Smooth muscle cell (in vitro differentiated cells): Measurements from ENCODE around the gene CEBPA. TPM values are rescaled to one million over a fixed set of nuclear protein-coding genes. Genes with fewer than 3 reads are reported as not detected.

Source experiments
- DNase-seq: peaks from one replicate; lab custom pipeline; 2025; ENCODE audit not compliant: unreplicated experiment; lab: John Stamatoyannopoulos, UW
- H2AFZ ChIP-seq: fragments of 200-600 bp; sonication (generic); 2 replicates; pipeline ENCODE4 v1.6.0; 2016; ENCODE audit warnings: antibody characterized with exemption, low read depth, mild to moderate bottlenecking
- H3F3A ChIP-seq: fragments of 200-600 bp; sonication (generic); 2 replicates; pipeline ENCODE4 v1.6.0; 2017; ENCODE audit warnings: antibody characterized with exemption, low read depth
- H3K27ac ChIP-seq: fragments of 200-600 bp; sonication (generic); 2 replicates; pipeline ENCODE4 v1.5.1; 2016; ENCODE audit warnings: low read depth, mild to moderate bottlenecking
- H3K27me3 ChIP-seq: fragments of 200-600 bp; sonication (generic); 2 replicates; pipeline ENCODE4 v1.6.1; 2016; ENCODE audit warnings: low read depth, mild to moderate bottlenecking
- H3K36me3 ChIP-seq: fragments of 200-600 bp; sonication (generic); 2 replicates; pipeline ENCODE4 v1.5.1; 2016; ENCODE audit warnings: low read depth
- H3K4me1 ChIP-seq: fragments of 200-600 bp; sonication (generic); 2 replicates; pipeline ENCODE4 v1.5.1; 2016; ENCODE audit warnings: low read depth
- H3K4me2 ChIP-seq: fragments of 200-600 bp; sonication (generic); 2 replicates; pipeline ENCODE4 v1.6.0; 2016; ENCODE audit warnings: mild to moderate bottlenecking
- H3K4me3 ChIP-seq: fragments of 200-600 bp; sonication (generic); 2 replicates; pipeline ENCODE4 v1.5.1; 2016; ENCODE audit warnings: mild to moderate bottlenecking
- H3K79me2 ChIP-seq: fragments of 200-600 bp; sonication (generic); 2 replicates; pipeline ENCODE4 v1.6.0; 2016; ENCODE audit warnings: low read depth, mild to moderate bottlenecking
- H3K9ac ChIP-seq: fragments of 200-600 bp; sonication (generic); 2 replicates; pipeline ENCODE4 v1.6.0; 2016; ENCODE audit warnings: low read depth
- H3K9me3 ChIP-seq: fragments of 200-600 bp; sonication (generic); replicated peaks from 2 replicates; pipeline ENCODE4 v1.5.1; 2016; ENCODE audit warnings: low read depth
- H4K20me1 ChIP-seq: fragments of 200-600 bp; sonication (generic); 2 replicates; pipeline ENCODE4 v1.6.0; 2016; ENCODE audit warnings: low read depth
- CTCF ChIP-seq: fragments of 200-600 bp; sonication (generic); IDR thresholded peaks from 2 replicates; pipeline ENCODE4 v1.5.1; 2017; ENCODE audit warnings: borderline replicate concordance, mild to moderate bottlenecking, antibody characterized with exemption; ENCODE audit not compliant: insufficient read depth, poor library complexity, severe bottlenecking
- WGBS: methylation state at CpG from one replicate; pipeline ENCODE4 v1.1.7; 2016; ENCODE audit warnings: low lambda C conversion rate; 5-methylcytosine and 5-hydroxymethylcytosine counted together
- polyA plus RNA-seq: library from polyadenylated mRNA; unstranded; fragments of >200 nt; fragmentation: Nextera tagmentation; extraction: Ambion mirVana; gene quantifications from 2 replicates; pipeline ENCODE4 v1.2.1, GENCODE V29; 2016
- total RNA-seq: library from RNA; depleted of rRNA; stranded (reverse); fragments of >200 nt; gene quantifications from 2 replicates; pipeline ENCODE4 v1.2.3, GENCODE V29; 2014

Gene CEBPA
- total RNA-seq, result 1.1 and 2.1 TPM in 2 replicates
- polyA plus RNA-seq, result 1.2 and 5.8 TPM in 2 replicates

- H3K9me3 ChIP-seq, result no peaks in the 10 kb centered on the region
- no peaks in the 10 kb centered on the region for H3K79me2 ChIP-seq
- H3K4me1 ChIP-seq, result no peaks in the 10 kb centered on the region
- H3K4me2 ChIP-seq, result peak within 1 kb of the TSS; percentile 93
- H3K27ac ChIP-seq, result no peak within 1 kb of the TSS
- peak within 1 kb of the TSS; percentile 94 for H2AFZ ChIP-seq
- no peaks in the 10 kb centered on the region for H4K20me1 ChIP-seq
- H3F3A ChIP-seq, result no peaks in the 10 kb centered on the region
- DNase-seq, result peak; percentile 75
- peaks cover 11% of the 10 kb centered on the region for H3K27me3 ChIP-seq
- no peaks in the 10 kb centered on the region for H3K36me3 ChIP-seq
- peak within 1 kb of the TSS; percentile 31 for H3K9ac ChIP-seq
- TF ChIP-seq CTCF, result peak; percentile 34
- H3K4me3 ChIP-seq, result peak within 1 kb of the TSS; percentile 72
- WGBS, result under 1% methylated on average over 68 of the region's 111 CpGs
Observed at GRCh38 chr19:33302175-33302973, at the start of gene CEBPA. TSS of gene CEBPA (minus strand) at chr19:33302534. CDS start at chr19:33302414, 120 bp downstream.

- Histone ChIP-seq H3K36me3 (no peaks in the 10 kb centered on the region), H3K9ac (no peak overlapping the region), H3K27ac (no peak overlapping the region), H3K4me1 (no peaks in the 10 kb centered on the region), H3F3A (no peaks in the 10 kb centered on the region), H4K20me1 (no peaks in the 10 kb centered on the region), H2AFZ (no peak overlapping the region), H3K27me3 (no peaks in the 10 kb centered on the region), H3K4me3 (no peak overlapping the region), H3K79me2 (no peaks in the 10 kb centered on the region), H3K9me3 (no peaks in the 10 kb centered on the region), H3K4me2 (no peak overlapping the region)
- 61% methylated on average over 12 of the region's 12 CpGs for WGBS
- DNase-seq, result no peak
- TF ChIP-seq CTCF, result no peak
Observed at GRCh38 chr19:33350538-33351309, 48.4 kb upstream of the CEBPA start.

- H2AFZ ChIP-seq, result no peak overlapping the region
Observed at GRCh38 chr19:33349319-33350289, 47.3 kb upstream of the CEBPA start.

More at GRCh38 chr19:33349319-33350289, 47.3 kb upstream of the CEBPA start:
- Histone ChIP-seq H3K79me2 (no peaks in the 10 kb centered on the region), H3K36me3 (no peaks in the 10 kb centered on the region), H4K20me1 (no peaks in the 10 kb centered on the region), H3K4me3 (no peak overlapping the region), H3F3A (no peaks in the 10 kb centered on the region), H3K27me3 (peaks cover 4% of the 10 kb centered on the region), H3K4me1 (no peaks in the 10 kb centered on the region), H3K4me2 (no peak overlapping the region), H3K27ac (no peak overlapping the region), H3K9me3 (no peaks in the 10 kb centered on the region), H3K9ac (no peak overlapping the region)
- DNase-seq, result no peak
- TF ChIP-seq CTCF, result no peak
- 95% methylated on average over 12 of the region's 12 CpGs for WGBS
